ENCODE measurements around the gene LTC4S. TPM values are rescaled to one million over a fixed set of nuclear protein-coding genes. Genes with fewer than 3 reads are reported as not detected.

The LTC4S gene
- total and polyA plus RNA-seq, 3 donors from 2014 or later, result 3.7 to 10.3 (median 4.8) TPM

GRCh38 chr5:179801304-179802206 lies 7.8 kb downstream of the LTC4S start:
- H3K27me3 ChIP-seq, result no peaks in the 10 kb centered on the region
- H3K4me1 ChIP-seq, result peaks cover 40% of the 10 kb centered on the region
- H3K27ac ChIP-seq, result no peak overlapping the region
- H3K4me3 ChIP-seq, result no peak overlapping the region
- H3K9me3 ChIP-seq, result no peaks in the 10 kb centered on the region
- peak; percentile 50 for DNase-seq
- 79 to 87% methylated on average over 15 to 63 of the region's 67 CpGs for WGBS, 2 donors
- TF ChIP-seq, protein P1, sequence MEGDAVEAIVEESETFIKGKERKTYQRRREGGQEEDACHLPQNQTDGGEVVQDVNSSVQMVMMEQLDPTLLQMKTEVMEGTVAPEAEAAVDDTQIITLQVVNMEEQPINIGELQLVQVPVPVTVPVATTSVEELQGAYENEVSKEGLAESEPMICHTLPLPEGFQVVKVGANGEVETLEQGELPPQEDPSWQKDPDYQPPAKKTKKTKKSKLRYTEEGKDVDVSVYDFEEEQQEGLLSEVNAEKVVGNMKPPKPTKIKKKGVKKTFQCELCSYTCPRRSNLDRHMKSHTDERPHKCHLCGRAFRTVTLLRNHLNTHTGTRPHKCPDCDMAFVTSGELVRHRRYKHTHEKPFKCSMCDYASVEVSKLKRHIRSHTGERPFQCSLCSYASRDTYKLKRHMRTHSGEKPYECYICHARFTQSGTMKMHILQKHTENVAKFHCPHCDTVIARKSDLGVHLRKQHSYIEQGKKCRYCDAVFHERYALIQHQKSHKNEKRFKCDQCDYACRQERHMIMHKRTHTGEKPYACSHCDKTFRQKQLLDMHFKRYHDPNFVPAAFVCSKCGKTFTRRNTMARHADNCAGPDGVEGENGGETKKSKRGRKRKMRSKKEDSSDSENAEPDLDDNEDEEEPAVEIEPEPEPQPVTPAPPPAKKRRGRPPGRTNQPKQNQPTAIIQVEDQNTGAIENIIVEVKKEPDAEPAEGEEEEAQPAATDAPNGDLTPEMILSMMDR (IDR thresholded peaks at IDR 0.05), result peak in 2 of 3 experiments; percentile 4 to 45
- no peak for TF ChIP-seq POLR2A (IDR thresholded peaks at IDR 0.05)
- no peaks in the 10 kb centered on the region for H3K36me3 ChIP-seq (ENCODE audit: low read depth, missing control alignments)
- intact Hi-C loops (cut with DNase I; ENCODE audit: low total_unique reads), result no loop called here

DNA sequence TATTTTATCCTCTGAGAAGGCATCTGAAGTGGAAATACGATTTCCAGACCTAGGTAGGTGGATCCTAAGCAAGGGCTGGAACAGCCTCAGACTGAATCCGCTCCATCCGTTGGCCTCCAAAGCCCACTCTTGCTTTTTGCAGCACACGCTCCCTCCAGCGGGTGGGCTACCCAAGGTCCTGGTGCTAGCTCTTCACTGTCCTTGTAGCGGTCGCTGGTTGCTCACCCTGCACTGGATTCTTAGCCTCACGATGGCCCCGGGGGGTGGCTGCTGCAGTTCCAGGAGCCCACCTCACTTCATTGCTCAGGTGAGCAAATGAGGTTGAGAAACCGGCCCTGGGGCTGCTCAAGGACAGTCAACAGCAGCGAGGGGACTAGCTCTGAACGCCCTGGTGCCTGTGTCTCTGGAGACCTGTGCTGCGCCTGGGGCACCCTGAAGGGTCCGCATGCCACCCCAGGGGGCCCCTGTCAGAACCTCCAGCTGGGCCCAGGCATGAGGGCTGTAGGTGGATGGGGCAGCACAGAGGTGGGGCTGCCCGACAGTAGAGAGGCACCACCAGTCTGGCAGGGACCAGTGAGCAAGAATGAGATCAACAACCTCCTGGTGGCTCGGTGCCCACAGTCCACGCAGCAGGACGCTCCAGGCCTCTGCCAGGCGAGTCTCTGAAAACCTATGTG lies 8.6 kb downstream of the LTC4S start:
- DNase-seq, result peak; percentile 54
- Histone ChIP-seq H3K27ac (no peak overlapping the region), H3K4me3 (no peak overlapping the region), H3K36me3 (ENCODE audit: low read depth, missing control alignments) (no peaks in the 10 kb centered on the region), H3K4me1 (peaks cover 35% of the 10 kb centered on the region), H3K9me3 (no peaks in the 10 kb centered on the region), H3K27me3 (no peaks in the 10 kb centered on the region)
- TF ChIP-seq, protein P1 (IDR thresholded peaks at IDR 0.05), result no peak
- TF ChIP-seq POLR2A (IDR thresholded peaks at IDR 0.05), result no peak
- intact Hi-C loops (cut with DNase I; ENCODE audit: low total_unique reads), result no loop called here
- WGBS, 2 donors, result 80 to 85% methylated on average over 12 to 18 of the region's 19 CpGs

GRCh38 chr5:179802950-179803562 lies 9.3 kb downstream of the LTC4S start:
- TF ChIP-seq, protein P1 (IDR thresholded peaks at IDR 0.05), result no peak
- TF ChIP-seq POLR2A (IDR thresholded peaks at IDR 0.05), result no peak
- WGBS, 2 donors, result 68 to 90% methylated on average over 2 to 11 of the region's 11 CpGs
- Histone ChIP-seq H3K27ac (peak overlapping the region in 1 of 2 donors; percentile 31), H3K4me3 (no peak overlapping the region), H3K27me3 (no peaks in the 10 kb centered on the region), H3K9me3 (no peaks in the 10 kb centered on the region), H3K4me1 (peaks cover 35% of the 10 kb centered on the region), H3K36me3 (ENCODE audit: low read depth, missing control alignments) (no peaks in the 10 kb centered on the region)
- intact Hi-C loops (cut with DNase I; ENCODE audit: low total_unique reads), result no loop called here
- no peak for DNase-seq

DNA sequence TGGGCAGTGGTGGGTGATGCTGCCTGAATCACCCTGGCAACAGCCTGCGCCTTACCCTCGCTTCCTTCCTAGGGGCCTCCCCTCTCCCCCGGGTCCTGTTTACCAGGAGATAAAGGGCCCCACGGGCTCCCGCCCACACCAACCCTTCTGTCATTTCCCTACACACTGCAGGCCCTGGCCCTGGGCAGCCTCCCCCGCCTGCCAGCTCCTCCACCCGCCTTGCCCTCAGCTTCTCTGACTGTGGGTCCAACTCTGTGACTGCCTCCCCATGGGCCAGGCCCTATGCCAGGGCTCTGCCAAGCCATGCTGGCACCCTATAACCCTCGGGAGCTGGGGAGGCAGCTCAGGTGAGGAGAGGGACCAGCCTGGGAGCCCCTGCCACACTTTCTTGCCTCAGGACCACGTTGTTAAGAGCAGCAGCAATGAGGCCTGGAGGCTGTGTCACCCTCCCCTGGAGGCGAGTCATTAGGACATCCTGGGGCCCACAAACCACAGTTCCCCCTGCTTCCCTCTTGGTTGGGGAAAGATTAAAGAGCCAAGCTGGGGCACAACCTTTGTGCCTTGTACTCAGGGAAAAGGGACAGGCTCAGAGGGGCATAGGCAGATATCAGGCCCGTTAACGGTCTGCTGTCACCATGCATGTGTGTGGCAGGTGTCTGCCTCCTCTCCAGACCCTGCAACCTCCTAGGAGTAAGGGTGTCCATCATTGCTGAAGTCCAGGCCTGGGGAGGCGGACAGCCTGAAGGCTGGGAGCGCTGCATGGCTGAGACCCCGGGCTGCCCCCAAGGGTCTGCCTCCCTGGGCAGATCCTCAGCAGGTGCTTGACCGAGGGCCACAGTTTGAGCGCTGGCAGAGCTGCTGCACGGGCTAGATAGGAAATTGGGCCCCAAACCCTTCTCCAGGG lies 10.1 kb downstream of the LTC4S start:
- Histone ChIP-seq H3K27me3 (no peaks in the 10 kb centered on the region), H3K27ac (peak overlapping the region in 1 of 2 donors; percentile 31), H3K4me1 (peaks cover 35% of the 10 kb centered on the region), H3K9me3 (no peaks in the 10 kb centered on the region), H3K36me3 (ENCODE audit: low read depth, missing control alignments) (no peaks in the 10 kb centered on the region), H3K4me3 (no peak overlapping the region)
- DNase-seq, result peak; percentile 82
- WGBS, 2 donors, result 67 to 78% methylated on average over 11 to 17 of the region's 18 CpGs
- TF ChIP-seq POLR2A (IDR thresholded peaks at IDR 0.05), result no peak
- TF ChIP-seq, protein P1 (IDR thresholded peaks at IDR 0.05), result no peak
- intact Hi-C loops (cut with DNase I; ENCODE audit: low total_unique reads), result no loop called here
